IMR-90 (cell line): Measurements from ENCODE around the gene ZSCAN31.

Experiments used
- BHLHE40 ChIP-seq: fragments of 150-350 bp; IDR thresholded peaks from 2 replicates; pipeline ENCODE4 v1.6.1; 2016; ENCODE audit warnings: mild to moderate bottlenecking, low read depth, low read length
- CEBPB ChIP-seq: IDR thresholded peaks from 2 replicates; pipeline ENCODE4 v1.6.1; 2012; ENCODE audit warnings: low read depth, low read length, improper control_type of control experiment
- CHD1 ChIP-seq: IDR thresholded peaks from 2 replicates; pipeline ENCODE4 v1.6.1; 2012; ENCODE audit warnings: low read depth, low read length, improper control_type of control experiment
- FOS ChIP-seq: fragments of 150-350 bp; IDR thresholded peaks from 2 replicates; pipeline ENCODE4 v1.6.1; 2016; ENCODE audit warnings: low read depth, low read length
- MAFK ChIP-seq: IDR thresholded peaks from 2 replicates; pipeline ENCODE4 v1.6.1; 2012; ENCODE audit warnings: low read depth, low read length, improper control_type of control experiment
- MAZ ChIP-seq: IDR thresholded peaks from 2 replicates; pipeline ENCODE4 v1.6.1; 2012; ENCODE audit warnings: low read depth, mild to moderate bottlenecking, low read length, improper control_type of control experiment, moderate library complexity, borderline replicate concordance
- MXI1 ChIP-seq: IDR thresholded peaks from 2 replicates; pipeline ENCODE4 v1.6.1; 2012; ENCODE audit warnings: low read depth, mild to moderate bottlenecking, low read length, moderate library complexity, borderline replicate concordance
- POLR2A ChIP-seq: IDR thresholded peaks from 2 replicates; pipeline ENCODE4 v1.6.1; 2012; ENCODE audit warnings: mild to moderate bottlenecking, low read depth, low read length
- RAD21 ChIP-seq: IDR thresholded peaks from 2 replicates; pipeline ENCODE4 v1.6.1; 2012; ENCODE audit warnings: low read length, improper control_type of control experiment
- SMC3 ChIP-seq: fragments of 150-350 bp; IDR thresholded peaks from 2 replicates; pipeline ENCODE4 v1.6.1; 2016; ENCODE audit warnings: low read depth, mild to moderate bottlenecking, antibody characterized with exemption, low read length, moderate library complexity
- TF ChIP-seq, protein P1 (sequence below): conservative IDR thresholded peaks from 2 replicates; pipeline ENCODE4 v1.5.1; 2012; ENCODE audit warnings: mild to moderate bottlenecking, low read depth, low read length, improper control_type of control experiment
- TF ChIP-seq, protein P2 (sequence below): fragments of 150-350 bp; IDR thresholded peaks from 2 replicates; pipeline ENCODE4 v1.6.1; 2016; ENCODE audit warnings: low read depth, mild to moderate bottlenecking, low read length, moderate library complexity, borderline replicate concordance
- TF ChIP-seq, protein P3 (sequence below): fragments of 150-350 bp; IDR thresholded peaks from 2 replicates; pipeline ENCODE4 v1.6.1; 2017; ENCODE audit warnings: mild to moderate bottlenecking, antibody characterized with exemption, low read length, low read depth

DNA sequence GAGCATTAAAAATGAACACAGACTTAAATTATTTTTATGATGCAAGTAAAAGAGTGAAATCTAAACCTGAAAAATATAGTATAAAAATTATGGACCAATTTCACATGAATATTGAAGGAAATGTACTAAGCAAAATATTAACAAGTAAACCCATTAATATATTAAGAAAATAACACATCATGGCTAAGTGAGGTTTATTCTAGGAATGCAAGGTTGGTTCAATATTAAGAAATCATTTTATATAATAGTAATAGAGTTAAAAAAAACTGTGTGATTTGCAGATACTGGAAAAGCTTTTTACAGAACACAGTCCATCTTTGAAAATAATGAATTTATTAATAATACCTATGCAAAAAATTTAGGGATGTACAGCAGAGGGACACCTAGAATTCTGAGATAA, 42.7 kb upstream of the ZSCAN31 start:
- TF ChIP-seq MAZ (no peak), POLR2A (no peak), SMC3 (no peak), MAFK (no peak), RAD21 (no peak), CEBPB (no peak), FOS (no peak), MXI1 (no peak), CHD1 (no peak), BHLHE40 (no peak)
- TF ChIP-seq, protein P1, sequence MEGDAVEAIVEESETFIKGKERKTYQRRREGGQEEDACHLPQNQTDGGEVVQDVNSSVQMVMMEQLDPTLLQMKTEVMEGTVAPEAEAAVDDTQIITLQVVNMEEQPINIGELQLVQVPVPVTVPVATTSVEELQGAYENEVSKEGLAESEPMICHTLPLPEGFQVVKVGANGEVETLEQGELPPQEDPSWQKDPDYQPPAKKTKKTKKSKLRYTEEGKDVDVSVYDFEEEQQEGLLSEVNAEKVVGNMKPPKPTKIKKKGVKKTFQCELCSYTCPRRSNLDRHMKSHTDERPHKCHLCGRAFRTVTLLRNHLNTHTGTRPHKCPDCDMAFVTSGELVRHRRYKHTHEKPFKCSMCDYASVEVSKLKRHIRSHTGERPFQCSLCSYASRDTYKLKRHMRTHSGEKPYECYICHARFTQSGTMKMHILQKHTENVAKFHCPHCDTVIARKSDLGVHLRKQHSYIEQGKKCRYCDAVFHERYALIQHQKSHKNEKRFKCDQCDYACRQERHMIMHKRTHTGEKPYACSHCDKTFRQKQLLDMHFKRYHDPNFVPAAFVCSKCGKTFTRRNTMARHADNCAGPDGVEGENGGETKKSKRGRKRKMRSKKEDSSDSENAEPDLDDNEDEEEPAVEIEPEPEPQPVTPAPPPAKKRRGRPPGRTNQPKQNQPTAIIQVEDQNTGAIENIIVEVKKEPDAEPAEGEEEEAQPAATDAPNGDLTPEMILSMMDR, result no peak
- TF ChIP-seq, protein P2, sequence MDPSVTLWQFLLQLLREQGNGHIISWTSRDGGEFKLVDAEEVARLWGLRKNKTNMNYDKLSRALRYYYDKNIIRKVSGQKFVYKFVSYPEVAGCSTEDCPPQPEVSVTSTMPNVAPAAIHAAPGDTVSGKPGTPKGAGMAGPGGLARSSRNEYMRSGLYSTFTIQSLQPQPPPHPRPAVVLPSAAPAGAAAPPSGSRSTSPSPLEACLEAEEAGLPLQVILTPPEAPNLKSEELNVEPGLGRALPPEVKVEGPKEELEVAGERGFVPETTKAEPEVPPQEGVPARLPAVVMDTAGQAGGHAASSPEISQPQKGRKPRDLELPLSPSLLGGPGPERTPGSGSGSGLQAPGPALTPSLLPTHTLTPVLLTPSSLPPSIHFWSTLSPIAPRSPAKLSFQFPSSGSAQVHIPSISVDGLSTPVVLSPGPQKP, result no peak
- TF ChIP-seq, protein P3, sequence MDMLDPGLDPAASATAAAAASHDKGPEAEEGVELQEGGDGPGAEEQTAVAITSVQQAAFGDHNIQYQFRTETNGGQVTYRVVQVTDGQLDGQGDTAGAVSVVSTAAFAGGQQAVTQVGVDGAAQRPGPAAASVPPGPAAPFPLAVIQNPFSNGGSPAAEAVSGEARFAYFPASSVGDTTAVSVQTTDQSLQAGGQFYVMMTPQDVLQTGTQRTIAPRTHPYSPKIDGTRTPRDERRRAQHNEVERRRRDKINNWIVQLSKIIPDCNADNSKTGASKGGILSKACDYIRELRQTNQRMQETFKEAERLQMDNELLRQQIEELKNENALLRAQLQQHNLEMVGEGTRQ, result no peak
